ENCODE data around the gene SASH1. TPM values are rescaled to one million over a fixed set of nuclear protein-coding genes. Genes with fewer than 3 reads are reported as not detected.

SASH1 gene
- total RNA-seq, 1 experiment from 2014 or later, result 33.2 TPM

- H3K79me1 ChIP-seq (ENCODE audit: insufficient read depth, low read depth, low read length, poor library complexity, severe bottlenecking), result no peaks in the 10 kb centered on the region
- no peaks in the 10 kb centered on the region for H3K27me3 Mint-ChIP-seq (ENCODE audit: low read depth)
- no peak overlapping the region for H3K23ac ChIP-seq (ENCODE audit: insufficient read length, low read depth, low read length)
- H2BK20ac ChIP-seq (ENCODE audit: low read depth, low read length, poor library complexity, severe bottlenecking), result no peak overlapping the region
- H2AFZ ChIP-seq (ENCODE audit: low read length), result no peak overlapping the region
- no peaks in the 10 kb centered on the region for H4K20me1 ChIP-seq (ENCODE audit: control insufficient read depth, insufficient read depth, insufficient read length)
- no peak overlapping the region for H2BK15ac ChIP-seq (ENCODE audit: low read depth, low read length)
- H3K18ac ChIP-seq (ENCODE audit: insufficient read length, low read depth, low read length), result no peak overlapping the region
- H3K4me3 Mint-ChIP-seq, result no peak overlapping the region
- no peak overlapping the region for H2BK12ac ChIP-seq (ENCODE audit: insufficient read length, low read depth, low read length)
- no peak overlapping the region for H3K56ac ChIP-seq (ENCODE audit: insufficient read length, low read depth, low read length)
- DNase-seq, result no peak
- H3K36me3 Mint-ChIP-seq (ENCODE audit: insufficient read depth in 1 of 3, low read depth in 3 of 3), result peaks cover 5 to 11% (median 5%) of the 10 kb centered on the region in 3 experiments; a peak in 5 of 7 replicates
- no peak overlapping the region for H3K27ac ChIP-seq (ENCODE audit: insufficient read length, low read depth, low read length)
- H3K4me2 ChIP-seq (ENCODE audit: insufficient read depth, insufficient read length, low read length), result no peak overlapping the region
- no peak overlapping the region for H4K8ac ChIP-seq (replicated peaks; ENCODE audit: insufficient read length, low read depth, low read length)
- no peaks in the 10 kb centered on the region for H3K79me2 ChIP-seq (ENCODE audit: insufficient read depth, low read length)
- no peaks in the 10 kb centered on the region for H3K27me3 ChIP-seq (ENCODE audit: insufficient read depth, low read length)
- peaks cover 53% of the 10 kb centered on the region in 2 experiments for H3K4me1 Mint-ChIP-seq
- no peak overlapping the region for H3K4ac ChIP-seq (ENCODE audit: low read depth, low read length)
- no peaks in the 10 kb centered on the region for H3K9me3 ChIP-seq (ENCODE audit: control insufficient read depth, low read depth, low read length)
- H3K4me1 ChIP-seq (ENCODE audit: insufficient read depth, low read length), result peaks cover 12% of the 10 kb centered on the region
- no peak overlapping the region for H4K5ac ChIP-seq (ENCODE audit: insufficient read length, low read depth, low read length)
- WGBS (ENCODE audit: extremely low coverage, insufficient read length, low lambda C conversion rate), result no CpG with 5 or more reads among the region's 12 CpGs
- H3K14ac ChIP-seq (ENCODE audit: insufficient read depth, low read length), result no peak overlapping the region; the same call in 1 of the 2 replicates
- no peak overlapping the region for H2AK5ac ChIP-seq (ENCODE audit: insufficient read length, low read length)
- H2BK120ac ChIP-seq (ENCODE audit: low read depth, low read length, poor library complexity, severe bottlenecking), result no peak overlapping the region
- H3K23me2 ChIP-seq (ENCODE audit: insufficient read length, low read depth, low read length, poor library complexity, severe bottlenecking), result no peaks in the 10 kb centered on the region
- no peaks in the 10 kb centered on the region for H3K9me3 Mint-ChIP-seq
- no peak overlapping the region for H4K91ac ChIP-seq (ENCODE audit: insufficient read length, low read depth, low read length)
- H3T11ph ChIP-seq (ENCODE audit: low read length), result no peak overlapping the region
- H2BK5ac ChIP-seq (ENCODE audit: insufficient read length, low read length), result no peak overlapping the region
- H3K9ac ChIP-seq (ENCODE audit: extremely low read depth, insufficient read length, low read length), result no peak overlapping the region
- H3K27ac Mint-ChIP-seq, result peak overlapping the region; percentile 18 to 77 (median 49); a peak in 4 of 7 replicates
- TF ChIP-seq CTCF (conservative IDR thresholded peaks at IDR 0.05), result no peak
These were observed 105.0 kb downstream of the SASH1 start for GRCh38 chr6:148447521-148448230.
